ENCODE measurements around the gene SCML1.
A peak's percentile ranks its signal among the peaks of the same experiment; 100 is the strongest.

DNA sequence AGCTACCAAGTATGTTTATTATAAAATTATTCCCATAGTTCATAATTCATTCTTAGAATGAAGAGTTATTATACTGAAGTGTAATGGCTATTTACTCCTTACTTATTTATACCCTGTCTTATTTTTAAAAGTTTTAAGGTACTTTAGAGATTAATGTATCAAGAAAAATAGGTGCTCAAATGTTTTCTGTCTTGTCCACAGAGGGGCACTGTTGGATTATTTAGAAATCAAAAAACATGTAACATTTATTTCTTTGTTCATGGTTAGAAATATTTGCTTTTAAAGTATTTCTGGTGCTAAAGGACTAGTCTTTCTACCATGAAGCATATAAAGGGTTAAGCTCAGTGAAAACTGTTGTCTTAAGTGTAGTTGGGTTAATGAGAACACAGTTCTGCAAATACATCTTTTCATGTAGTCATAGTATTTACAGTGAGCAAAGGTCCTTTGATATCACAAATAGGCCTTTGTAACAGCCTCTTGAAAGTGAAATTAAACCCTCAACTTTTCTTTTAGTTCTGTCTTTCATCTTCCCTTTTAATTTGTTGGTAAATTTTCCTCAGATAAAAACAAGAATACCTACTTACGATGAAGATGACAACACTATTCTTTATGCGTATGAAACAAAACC lies 7.7 kb downstream of the SCML1 start:
- no peak for TF ChIP-seq EZH2 (IDR thresholded peaks at IDR 0.05; ENCODE audit: borderline replicate concordance, low read depth, low read length, severe bottlenecking)
- peak; percentile 31 for TF ChIP-seq CTCF (IDR thresholded peaks at IDR 0.05; ENCODE audit: borderline replicate concordance, extremely low read depth, low read length, poor library complexity, severe bottlenecking)
